Left cardiac atrium (tissue), 4 donors: ENCODE measurements around the gene RFTN1. TPM values are rescaled to one million over a fixed set of nuclear protein-coding genes. Genes with fewer than 3 reads are reported as not detected.

Source experiments
- ATAC-seq, 2 donors: fragments of 200-7000 bp; cut with Tn5 transposase; one replicate each; pipeline ENCODE4 v1.9.1; 2020; ENCODE audit warnings: mild to moderate bottlenecking in 2 of 2, moderate library complexity in 2 of 2
- DNase-seq: peaks from one replicate; pipeline ENCODE4 v3.0.0-alpha.2; 2020
- intact Hi-C, 2 donors: fragments of 100-400 bp; cut with DNase I; formaldehyde crosslinking; loops; one replicate each; pipeline versions ENCODE4 v1.14.1 to v1.15.1; 2022 to 2023
- total RNA-seq, 2 donors: library from RNA; stranded (reverse); fragmentation: NEBNext Ultra II Directional; extraction: Animal tissue kit (Norgen Biotek cat#: 25700); gene quantifications; one replicate each; pipeline ENCODE4 v1.2.1, GENCODE V29; 2021
- donor health status: DM: no; HTN: yes; CAD: no.
- donor health status: DM: no; HTN: yes; CAD: no; lungs with severe emphysema.
- donor health status: DM: yes; HTN: yes; CAD: no.
- donor health status: Dilated cardiomyopathy.

The RFTN1 gene
- total RNA-seq, 2 donors from 2014 or later = 28.0 to 28.8 TPM

GRCh38 chr3:16332904-16333426 is 180.5 kb downstream of the RFTN1 start:
- DNase-seq (no peak), ATAC-seq (peak in 1 of 2 donors; percentile 48)
- intact Hi-C loops = no loop called here

GRCh38 chr3:16331319-16331883 is 182.1 kb downstream of the RFTN1 start:
- no peak for DNase-seq
- intact Hi-C loops = no loop called here
- no peak for ATAC-seq

GRCh38 chr3:16330351-16330750 is 183.1 kb downstream of the RFTN1 start:
- ATAC-seq (no peak), DNase-seq (no peak)
- intact Hi-C loops = no loop called here

- intact Hi-C loops = no loop called here
- DNase-seq = no peak
- ATAC-seq = no peak
Observed at GRCh38 chr3:16329826-16330129, 183.7 kb downstream of the RFTN1 start.

- no peak for ATAC-seq
- intact Hi-C loops = no loop called here
- DNase-seq = no peak
Observed at GRCh38 chr3:16329036-16329825, 184.3 kb downstream of the RFTN1 start.

- intact Hi-C loops = no loop called here
- DNase-seq (no peak), ATAC-seq (no peak)
Observed at GRCh38 chr3:16328124-16328523, 185.4 kb downstream of the RFTN1 start.

- DNase-seq (no peak), ATAC-seq (peak in 1 of 2 donors; percentile 12)
- intact Hi-C loops = no loop called here
Observed at GRCh38 chr3:16326724-16327349, 186.7 kb downstream of the RFTN1 start.

- ATAC-seq = no peak
- intact Hi-C loops = no loop called here
- no peak for DNase-seq
Observed at GRCh38 chr3:16325850-16326249, 187.6 kb downstream of the RFTN1 start.

GRCh38 chr3:16323737-16324136 is 189.8 kb downstream of the RFTN1 start:
- ATAC-seq = no peak
- intact Hi-C loops = no loop called here

GRCh38 chr3:16322189-16322588 is 191.3 kb downstream of the RFTN1 start:
- no peak for ATAC-seq
- DNase-seq = no peak
- intact Hi-C loops = no loop called here

More at GRCh38 chr3:16323737-16324136, 189.8 kb downstream of the RFTN1 start:
- DNase-seq = no peak

- intact Hi-C loops = no loop called here
- ATAC-seq (no peak), DNase-seq (no peak)
Observed at GRCh38 chr3:16320711-16321110, 192.8 kb downstream of the RFTN1 start.

GRCh38 chr3:16319723-16320122 is 193.8 kb downstream of the RFTN1 start:
- intact Hi-C loops = loop anchor here in 1 of 2 donors (5.0 kb wide), 1 partner anchor 48 kb away; no protein-coding TSS in a partner anchor
- no peak for DNase-seq
- ATAC-seq = no peak

- intact Hi-C loops = loop anchor here in 1 of 2 donors (5.0 kb wide), 1 partner anchor 48 kb away; no protein-coding TSS in a partner anchor
- ATAC-seq (no peak), DNase-seq (no peak)
Observed at GRCh38 chr3:16319307-16319706, 194.2 kb downstream of the RFTN1 start.

GRCh38 chr3:16318176-16318575 is 195.3 kb downstream of the RFTN1 start:
- intact Hi-C loops = loop anchor here in 1 of 2 donors (5.0 kb wide), 1 partner anchor 49 kb away; no protein-coding TSS in a partner anchor
- no peak for ATAC-seq
- no peak for DNase-seq

GRCh38 chr3:16317561-16317945 is 195.9 kb downstream of the RFTN1 start:
- DNase-seq = no peak
- intact Hi-C loops = loop anchor here in 1 of 2 donors (5.0 kb wide), 1 partner anchor 50 kb away; no protein-coding TSS in a partner anchor
- no peak for ATAC-seq

- no peak for ATAC-seq
- intact Hi-C loops = loop anchor here in 1 of 2 donors (5.0 kb wide), 1 partner anchor 50 kb away; no protein-coding TSS in a partner anchor
- DNase-seq = no peak
Observed at GRCh38 chr3:16316847-16317560, 196.5 kb downstream of the RFTN1 start.

- ATAC-seq = no peak
- intact Hi-C loops = loop anchor here in 1 of 2 donors (5.0 kb wide), 1 partner anchor 51 kb away; no protein-coding TSS in a partner anchor
Observed at GRCh38 chr3:16316396-16316795, 197.1 kb downstream of the RFTN1 start.

GRCh38 chr3:16315623-16316022 is 197.9 kb downstream of the RFTN1 start:
- intact Hi-C loops = loop anchor here in 1 of 2 donors (5.0 kb wide), 1 partner anchor 52 kb away; no protein-coding TSS in a partner anchor
- ATAC-seq = no peak
- DNase-seq = no peak

More at GRCh38 chr3:16316396-16316795, 197.1 kb downstream of the RFTN1 start:
- no peak for DNase-seq
